Thymus (tissue), 11 donors: ENCODE measurements around the gene TMEM201. TPM values are rescaled to one million over a fixed set of nuclear protein-coding genes. Genes with fewer than 3 reads are reported as not detected.
"Not testable (repeated sequence)": the region's sequence is repeated elsewhere in the genome, so short reads cannot be mapped to it uniquely, and the experiment has no call there.

ENCODE experiments used
- DNase-seq, 9 donors: peaks; one replicate each; pipeline ENCODE4 v3.0.0-alpha.2; 2013; ENCODE audit warnings: low spot score in 9 of 9, low read depth in 6 of 9, missing footprints in 1 of 9
- H3K27ac ChIP-seq, 2 donors: one replicate each; pipeline ENCODE4 v1.5.1; 2013; ENCODE audit warnings: control low read depth in 1 of 2, low read depth in 1 of 2, low read length in 1 of 2, mild to moderate bottlenecking in 1 of 2, moderate library complexity in 1 of 2
- H3K27me3 ChIP-seq, 2 donors: one replicate each; pipeline ENCODE4 v1.5.1; 2013; ENCODE audit warnings: low read length in 1 of 2; ENCODE audit not compliant: control insufficient read depth in 2 of 2, insufficient read depth in 1 of 2
- H3K36me3 ChIP-seq, 2 donors: one replicate each; pipeline ENCODE4 v1.5.1; 2013; ENCODE audit warnings: low read length in 1 of 2, mild to moderate bottlenecking in 1 of 2, moderate library complexity in 1 of 2; ENCODE audit not compliant: control insufficient read depth in 2 of 2, insufficient read depth in 2 of 2
- H3K4me1 ChIP-seq, 2 donors: one replicate each; pipeline ENCODE4 v1.5.1; 2013; ENCODE audit warnings: low read length in 2 of 2; ENCODE audit not compliant: control insufficient read depth in 2 of 2, insufficient read depth in 2 of 2
- H3K4me3 ChIP-seq, 2 donors: one replicate each; pipeline ENCODE4 v1.5.1; 2013; ENCODE audit warnings: low read length in 2 of 2, control low read depth in 1 of 2, mild to moderate bottlenecking in 1 of 2
- H3K9me3 ChIP-seq, 2 donors: one replicate each; pipeline ENCODE4 v1.5.1; 2013; ENCODE audit warnings: low read length in 1 of 2, mild to moderate bottlenecking in 1 of 2; ENCODE audit not compliant: control insufficient read depth in 2 of 2, insufficient read depth in 1 of 2
- WGBS: extraction: QIAGEN DNeasy Blood & Tissue Kit; methylation state at CpG from one replicate; pipeline ENCODE4 v1.1.7; 2013; 5-methylcytosine and 5-hydroxymethylcytosine counted together
- polyA plus RNA-seq: library from polyadenylated mRNA; stranded (reverse); fragments of 200-250 nt; gene quantifications from one replicate; pipeline ENCODE4 v1.2.3, GENCODE V29; 2013
- total RNA-seq: library from RNA; stranded (reverse); fragments of 120-200 nt; gene quantifications from one replicate; pipeline ENCODE4 v1.2.4, GENCODE V29; 2013
- donor health status: healthy.

Gene TMEM201
- total and polyA plus RNA-seq, 2 donors, result 1.7 to 4.4 TPM

GRCh38 chr1:9570886-9571529 is 17.7 kb upstream of the TMEM201 start:
- H3K9me3 ChIP-seq, H3K4me3 ChIP-seq, H3K4me1 ChIP-seq, H3K27me3 ChIP-seq, DNase-seq, H3K27ac ChIP-seq: not testable (repeated sequence)
- WGBS, result 98% methylated on average over 16 of the region's 16 CpGs
- H3K36me3 ChIP-seq, result peaks cover 6 to 10% of the 10 kb centered on the region in 2 donors

- H3K4me3 ChIP-seq, result no peak overlapping the region
- H3K9me3 ChIP-seq, result no peaks in the 10 kb centered on the region
- H3K27me3 ChIP-seq, result no peaks in the 10 kb centered on the region
- H3K27ac ChIP-seq, result no peak overlapping the region
- H3K36me3 ChIP-seq, result peaks cover 8 to 19% of the 10 kb centered on the region in 2 donors
- DNase-seq, result peak in 2 of 9 donors; percentile 48 to 70
- no peaks in the 10 kb centered on the region for H3K4me1 ChIP-seq
- 97% methylated on average over 2 of the region's 2 CpGs for WGBS
Observed at GRCh38 chr1:9573723-9574122, 15.0 kb upstream of the TMEM201 start.

GRCh38 chr1:9575486-9575885 is 13.2 kb upstream of the TMEM201 start:
- Histone ChIP-seq H3K36me3 (peaks cover 20 to 32% of the 10 kb centered on the region in 2 donors), H3K4me1 (no peaks in the 10 kb centered on the region), H3K4me3 (no peak overlapping the region), H3K27me3 (no peaks in the 10 kb centered on the region), H3K27ac (no peak overlapping the region), H3K9me3 (no peaks in the 10 kb centered on the region)
- no peak for DNase-seq
- 97% methylated on average over 6 of the region's 6 CpGs for WGBS

- no peak for DNase-seq
- no peaks in the 10 kb centered on the region for H3K27me3 ChIP-seq
- H3K9me3 ChIP-seq, result no peaks in the 10 kb centered on the region
- H3K27ac ChIP-seq, result no peak overlapping the region
- WGBS, result over 99% methylated on average over 6 of the region's 6 CpGs
- H3K36me3 ChIP-seq, result peaks cover 16 to 32% of the 10 kb centered on the region in 2 donors
- H3K4me3 ChIP-seq, result no peak overlapping the region
- H3K4me1 ChIP-seq, result no peaks in the 10 kb centered on the region
Observed at GRCh38 chr1:9576903-9577302, 11.8 kb upstream of the TMEM201 start.

- no peaks in the 10 kb centered on the region for H3K27me3 ChIP-seq
- H3K36me3 ChIP-seq, result peaks cover 18 to 32% of the 10 kb centered on the region in 2 donors
- no peak overlapping the region for H3K27ac ChIP-seq
- no peak for DNase-seq
- no peaks in the 10 kb centered on the region for H3K4me1 ChIP-seq
- over 99% methylated on average over 5 of the region's 5 CpGs for WGBS
- no peaks in the 10 kb centered on the region for H3K9me3 ChIP-seq
- H3K4me3 ChIP-seq, result no peak overlapping the region
Observed at GRCh38 chr1:9577423-9577822, 11.3 kb upstream of the TMEM201 start.

GRCh38 chr1:9580942-9581341 is 7.8 kb upstream of the TMEM201 start:
- H3K4me1 ChIP-seq, result no peaks in the 10 kb centered on the region
- no peaks in the 10 kb centered on the region for H3K9me3 ChIP-seq
- no peak overlapping the region for H3K4me3 ChIP-seq
- H3K27me3 ChIP-seq, result no peaks in the 10 kb centered on the region
- DNase-seq, result no peak
- 95% methylated on average over 2 of the region's 2 CpGs for whole genome bisulfite sequencing
- H3K36me3 ChIP-seq, result peaks cover 18 to 28% of the 10 kb centered on the region in 2 donors
- no peak overlapping the region for H3K27ac ChIP-seq

GRCh38 chr1:9586147-9586766 is 2.5 kb upstream of the TMEM201 start:
- Histone ChIP-seq H3K9me3 (no peaks in the 10 kb centered on the region), H3K27me3 (peaks cover 0 to 3% of the 10 kb centered on the region in 2 donors), H3K27ac (no peak overlapping the region), H3K4me3 (no peak overlapping the region), H3K4me1 (peaks cover 3 to 25% of the 10 kb centered on the region in 2 donors), H3K36me3 (peaks cover 0 to 6% of the 10 kb centered on the region in 2 donors)
- DNase-seq, result no peak
- WGBS, result over 99% methylated on average over 3 of the region's 3 CpGs

GRCh38 chr1:9589144-9589718 is 520 bp downstream of the TMEM201 start:
- Histone ChIP-seq H3K4me3 (peak overlapping the region; percentile 64 to 80), H3K36me3 (peaks cover 0 to 2% of the 10 kb centered on the region in 2 donors), H3K27me3 (peaks cover 0 to 3% of the 10 kb centered on the region in 2 donors), H3K9me3 (no peaks in the 10 kb centered on the region), H3K27ac (no peak overlapping the region), H3K4me1 (peaks cover 8 to 54% of the 10 kb centered on the region in 2 donors)
- peak in 3 of 9 donors; percentile 37 to 64 (median 48) for DNase-seq
- WGBS, result 1% methylated on average over 63 of the region's 63 CpGs

- Histone ChIP-seq H3K4me3 (peak overlapping the region; percentile 64 to 80), H3K27me3 (peaks cover 0 to 3% of the 10 kb centered on the region in 2 donors), H3K36me3 (peaks cover 0 to 2% of the 10 kb centered on the region in 2 donors), H3K4me1 (peaks cover 8 to 57% of the 10 kb centered on the region in 2 donors), H3K27ac (no peak overlapping the region), H3K9me3 (peaks cover 0 to 2% of the 10 kb centered on the region in 2 donors)
- DNase-seq, result peak in 1 of 9 donors; percentile 19
- 22% methylated on average over 6 of the region's 6 CpGs for WGBS
Observed at GRCh38 chr1:9589719-9590157, 1.0 kb downstream of the TMEM201 start.
